ENCODE results near the gene UXT. TPM values are rescaled to one million over a fixed set of nuclear protein-coding genes. Genes with fewer than 3 reads are reported as not detected.
"Not testable (repeated sequence)": the region's sequence is repeated elsewhere in the genome, so short reads cannot be mapped to it uniquely, and the experiment has no call there.

The UXT gene
- total RNA-seq, 1 donor from 2014 or later, result 64.3 TPM

DNA sequence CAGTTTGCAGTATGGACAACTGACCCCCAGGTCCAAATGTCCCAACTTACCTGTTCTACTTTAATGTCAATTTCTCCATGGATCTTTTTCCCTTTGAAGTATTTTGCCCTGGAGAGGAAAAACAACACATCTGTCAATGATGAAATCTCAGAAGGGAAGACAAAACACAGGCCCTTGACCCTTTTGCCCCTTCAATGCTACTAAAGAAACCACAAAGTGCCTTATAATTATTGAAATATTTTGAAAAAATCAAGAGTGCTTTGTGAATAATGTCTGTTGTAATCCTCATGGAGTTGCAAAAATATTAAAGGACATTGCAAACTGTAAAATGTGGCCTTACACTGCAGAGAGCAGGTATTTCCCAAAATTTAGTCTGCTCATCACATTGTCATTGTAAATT lies 51.9 kb downstream of the UXT start:
- no peaks in the 10 kb centered on the region for H3K9me3 Mint-ChIP-seq (ENCODE audit: unreplicated experiment)
- no peaks in the 10 kb centered on the region for H3K4me1 Mint-ChIP-seq (ENCODE audit: low read depth, unreplicated experiment)
- H3K36me3 Mint-ChIP-seq (ENCODE audit: unreplicated experiment), result no peaks in the 10 kb centered on the region
- TF ChIP-seq CTCF (IDR thresholded peaks at IDR 0.05; ENCODE audit: partially characterized antibody, unreplicated experiment), result no peak
- no peak for DNase-seq
- no peak overlapping the region for H3K27ac Mint-ChIP-seq (ENCODE audit: unreplicated experiment)
- no peaks in the 10 kb centered on the region for H3K27me3 Mint-ChIP-seq (ENCODE audit: unreplicated experiment)
- no peak overlapping the region for H3K4me3 Mint-ChIP-seq (ENCODE audit: unreplicated experiment)

GRCh38 chrX:47605024-47605423 lies 54.0 kb downstream of the UXT start:
- H3K36me3 Mint-ChIP-seq (ENCODE audit: unreplicated experiment), result no peaks in the 10 kb centered on the region
- no peak overlapping the region for H3K27ac Mint-ChIP-seq (ENCODE audit: unreplicated experiment)
- DNase-seq, result no peak
- no peak for TF ChIP-seq CTCF (IDR thresholded peaks at IDR 0.05; ENCODE audit: partially characterized antibody, unreplicated experiment)
- H3K27me3 Mint-ChIP-seq (ENCODE audit: unreplicated experiment), result no peaks in the 10 kb centered on the region
- no peaks in the 10 kb centered on the region for H3K4me1 Mint-ChIP-seq (ENCODE audit: low read depth, unreplicated experiment)
- H3K4me3 Mint-ChIP-seq (ENCODE audit: unreplicated experiment), result no peak overlapping the region
- H3K9me3 Mint-ChIP-seq (ENCODE audit: unreplicated experiment), result no peaks in the 10 kb centered on the region

DNA sequence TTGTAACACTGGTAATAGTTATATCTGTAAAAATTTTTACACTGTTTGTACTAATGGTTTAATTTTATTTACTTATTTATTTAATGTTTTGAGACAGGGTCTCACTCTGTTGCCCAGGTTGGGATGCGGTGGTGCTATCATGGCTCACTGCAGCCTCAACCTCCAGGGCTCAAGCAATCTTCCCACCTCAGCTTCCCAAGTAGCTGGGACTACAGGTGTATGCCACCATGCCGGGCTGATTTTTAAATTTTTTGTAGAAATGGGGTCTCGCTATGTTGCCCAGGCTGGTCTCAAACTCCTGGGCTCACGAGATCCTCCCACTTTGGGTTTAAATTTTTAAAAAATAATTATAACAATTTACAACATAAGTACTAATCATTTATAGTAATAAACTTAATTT lies 55.9 kb downstream of the UXT start:
- DNase-seq; H3K9me3 Mint-ChIP-seq (ENCODE audit: unreplicated experiment); H3K27ac Mint-ChIP-seq (ENCODE audit: unreplicated experiment): not testable (repeated sequence)

More for the DNA sequence above, 55.9 kb downstream of the UXT start:
- H3K4me3 Mint-ChIP-seq (ENCODE audit: unreplicated experiment); H3K4me1 Mint-ChIP-seq (ENCODE audit: low read depth, unreplicated experiment); H3K27me3 Mint-ChIP-seq (ENCODE audit: unreplicated experiment); H3K36me3 Mint-ChIP-seq (ENCODE audit: unreplicated experiment): not testable (repeated sequence)

Other genes starting within 250 kb of the UXT start
- 7.6 TPM for gene ZNF41, start 176.0 kb downstream of the UXT start, total RNA-seq (ENCODE audit: unreplicated experiment)
- 25.5 TPM for gene ARAF, start 98.0 kb downstream of the UXT start, total RNA-seq (ENCODE audit: unreplicated experiment)
- 5.9 TPM for gene TIMP1, start 76.7 kb downstream of the UXT start, total RNA-seq (ENCODE audit: unreplicated experiment)
- 34.2 TPM for gene SYN1, start 39.3 kb downstream of the UXT start, total RNA-seq (ENCODE audit: unreplicated experiment)
- gene CFP, start 29.2 kb downstream of the UXT start, total RNA-seq (ENCODE audit: unreplicated experiment), result 0.49 TPM
- gene ELK1, start 8.6 kb downstream of the UXT start, total RNA-seq (ENCODE audit: unreplicated experiment), result 11.9 TPM
- gene ZNF81, start 177.7 kb upstream of the UXT start, total RNA-seq (ENCODE audit: unreplicated experiment), result 19.4 TPM

Data from glutamatergic neuron (in vitro differentiated cells).